Thymus (tissue), 11 donors: ENCODE data around the gene SLC35G3. TPM values are rescaled to one million over a fixed set of nuclear protein-coding genes. Genes with fewer than 3 reads are reported as not detected.

Experiments used
- DNase-seq, 9 donors: peaks; one replicate each; pipeline ENCODE4 v3.0.0-alpha.2; 2013; ENCODE audit warnings: low spot score in 9 of 9, low read depth in 6 of 9, missing footprints in 1 of 9
- H3K27ac ChIP-seq, 2 donors: one replicate each; pipeline ENCODE4 v1.5.1; 2013; ENCODE audit warnings: control low read depth in 1 of 2, low read depth in 1 of 2, low read length in 1 of 2, mild to moderate bottlenecking in 1 of 2, moderate library complexity in 1 of 2
- H3K27me3 ChIP-seq, 2 donors: one replicate each; pipeline ENCODE4 v1.5.1; 2013; ENCODE audit warnings: low read length in 1 of 2; ENCODE audit not compliant: control insufficient read depth in 2 of 2, insufficient read depth in 1 of 2
- H3K36me3 ChIP-seq, 2 donors: one replicate each; pipeline ENCODE4 v1.5.1; 2013; ENCODE audit warnings: low read length in 1 of 2, mild to moderate bottlenecking in 1 of 2, moderate library complexity in 1 of 2; ENCODE audit not compliant: control insufficient read depth in 2 of 2, insufficient read depth in 2 of 2
- H3K4me1 ChIP-seq, 2 donors: one replicate each; pipeline ENCODE4 v1.5.1; 2013; ENCODE audit warnings: low read length in 2 of 2; ENCODE audit not compliant: control insufficient read depth in 2 of 2, insufficient read depth in 2 of 2
- H3K4me3 ChIP-seq, 2 donors: one replicate each; pipeline ENCODE4 v1.5.1; 2013; ENCODE audit warnings: low read length in 2 of 2, control low read depth in 1 of 2, mild to moderate bottlenecking in 1 of 2
- H3K9me3 ChIP-seq, 2 donors: one replicate each; pipeline ENCODE4 v1.5.1; 2013; ENCODE audit warnings: low read length in 1 of 2, mild to moderate bottlenecking in 1 of 2; ENCODE audit not compliant: control insufficient read depth in 2 of 2, insufficient read depth in 1 of 2
- WGBS: extraction: QIAGEN DNeasy Blood & Tissue Kit; methylation state at CpG from one replicate; pipeline ENCODE4 v1.1.7; 2013; 5-methylcytosine and 5-hydroxymethylcytosine counted together
- polyA plus RNA-seq: library from polyadenylated mRNA; stranded (reverse); fragments of 200-250 nt; gene quantifications from one replicate; pipeline ENCODE4 v1.2.3, GENCODE V29; 2013
- total RNA-seq: library from RNA; stranded (reverse); fragments of 120-200 nt; gene quantifications from one replicate; pipeline ENCODE4 v1.2.4, GENCODE V29; 2013
- donor health status: healthy.

Gene SLC35G3
- total and polyA plus RNA-seq, 2 donors: 0.09 TPM; not detected in 1

DNA sequence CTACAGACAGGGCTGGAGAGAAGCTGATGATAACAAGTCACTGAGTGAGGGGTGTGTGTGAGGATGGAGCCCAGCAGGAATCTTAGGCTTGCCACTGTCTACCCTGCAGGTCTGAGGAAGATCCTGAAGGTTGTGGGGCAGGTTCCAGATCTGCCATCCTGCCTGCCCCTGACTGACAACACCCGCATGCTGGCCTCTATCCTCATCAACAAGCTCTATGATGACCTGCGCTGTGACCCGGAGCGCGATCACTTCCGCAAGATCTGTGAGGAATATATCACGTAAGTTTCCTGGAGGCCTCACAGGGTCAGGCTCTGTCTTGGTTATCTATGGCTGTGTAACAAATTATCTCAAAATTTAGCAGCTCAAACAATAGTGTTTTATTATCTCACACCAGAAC lies 30.3 kb downstream of the SLC35G3 start:
- Histone ChIP-seq H3K27ac (no peak overlapping the region), H3K4me3 (no peak overlapping the region), H3K4me1 (peaks cover 10 to 32% of the 10 kb centered on the region in 2 donors), H3K9me3 (no peaks in the 10 kb centered on the region), H3K27me3 (no peaks in the 10 kb centered on the region), H3K36me3 (no peaks in the 10 kb centered on the region)
- WGBS: 97% methylated on average over 7 of the region's 7 CpGs
- no peak for DNase-seq

DNA sequence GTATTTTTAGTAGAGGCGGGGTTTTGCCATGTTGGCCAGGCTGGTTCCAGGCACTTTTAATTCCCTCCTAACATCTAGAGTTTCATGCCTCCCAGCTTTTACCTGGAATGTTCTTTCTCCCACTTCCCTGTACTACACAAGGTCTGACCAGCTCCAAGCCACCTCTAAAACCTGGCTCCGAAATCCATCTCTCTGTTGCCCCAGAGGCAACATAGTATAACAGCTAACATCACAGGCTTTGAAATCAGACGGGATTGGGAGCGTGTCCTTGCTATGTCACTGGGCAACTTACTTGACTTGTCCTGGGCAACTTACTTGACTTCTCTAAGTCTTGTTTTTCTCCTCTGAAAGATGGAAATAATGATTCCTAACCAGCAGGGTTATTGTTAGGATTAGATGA lies 31.4 kb downstream of the SLC35G3 start:
- Histone ChIP-seq H3K27ac (no peak overlapping the region), H3K4me1 (peaks cover 10 to 32% of the 10 kb centered on the region in 2 donors), H3K36me3 (no peaks in the 10 kb centered on the region), H3K27me3 (no peaks in the 10 kb centered on the region), H3K9me3 (no peaks in the 10 kb centered on the region), H3K4me3 (no peak overlapping the region)
- DNase-seq: no peak
- 98% methylated on average over 4 of the region's 4 CpGs for WGBS

DNA sequence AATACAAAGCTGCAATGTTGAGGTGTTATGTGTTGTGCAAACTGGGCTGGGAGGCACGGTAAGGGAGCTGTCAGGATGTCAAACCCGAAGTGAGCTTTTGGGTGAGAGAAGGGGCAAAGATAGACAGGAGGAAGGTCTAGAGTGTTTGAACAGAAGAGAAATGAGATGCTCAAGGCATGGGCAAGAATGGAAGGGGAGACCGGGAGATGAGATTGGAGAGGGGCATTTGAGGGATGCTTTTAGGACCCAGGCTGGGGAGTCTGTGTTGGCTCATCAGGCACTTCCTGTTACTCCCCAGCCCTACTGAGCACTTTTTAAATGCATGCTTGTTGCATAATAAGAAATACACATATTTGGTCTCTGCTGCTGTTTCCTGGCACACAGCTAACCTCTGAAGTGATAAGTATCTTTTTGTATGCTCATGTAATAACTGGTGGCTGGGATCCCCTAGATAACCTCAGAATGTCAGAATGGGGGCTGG lies 32.9 kb downstream of the SLC35G3 start:
- H3K9me3 ChIP-seq: no peaks in the 10 kb centered on the region
- DNase-seq: peak in 1 of 9 donors; percentile 38
- H3K27me3 ChIP-seq: no peaks in the 10 kb centered on the region
- H3K36me3 ChIP-seq: no peaks in the 10 kb centered on the region
- peak overlapping the region in 1 of 2 donors; percentile 70 for H3K27ac ChIP-seq
- H3K4me1 ChIP-seq: peaks cover 10 to 28% of the 10 kb centered on the region in 2 donors
- H3K4me3 ChIP-seq: no peak overlapping the region
- 72% methylated on average over 3 of the region's 3 CpGs for WGBS

DNA sequence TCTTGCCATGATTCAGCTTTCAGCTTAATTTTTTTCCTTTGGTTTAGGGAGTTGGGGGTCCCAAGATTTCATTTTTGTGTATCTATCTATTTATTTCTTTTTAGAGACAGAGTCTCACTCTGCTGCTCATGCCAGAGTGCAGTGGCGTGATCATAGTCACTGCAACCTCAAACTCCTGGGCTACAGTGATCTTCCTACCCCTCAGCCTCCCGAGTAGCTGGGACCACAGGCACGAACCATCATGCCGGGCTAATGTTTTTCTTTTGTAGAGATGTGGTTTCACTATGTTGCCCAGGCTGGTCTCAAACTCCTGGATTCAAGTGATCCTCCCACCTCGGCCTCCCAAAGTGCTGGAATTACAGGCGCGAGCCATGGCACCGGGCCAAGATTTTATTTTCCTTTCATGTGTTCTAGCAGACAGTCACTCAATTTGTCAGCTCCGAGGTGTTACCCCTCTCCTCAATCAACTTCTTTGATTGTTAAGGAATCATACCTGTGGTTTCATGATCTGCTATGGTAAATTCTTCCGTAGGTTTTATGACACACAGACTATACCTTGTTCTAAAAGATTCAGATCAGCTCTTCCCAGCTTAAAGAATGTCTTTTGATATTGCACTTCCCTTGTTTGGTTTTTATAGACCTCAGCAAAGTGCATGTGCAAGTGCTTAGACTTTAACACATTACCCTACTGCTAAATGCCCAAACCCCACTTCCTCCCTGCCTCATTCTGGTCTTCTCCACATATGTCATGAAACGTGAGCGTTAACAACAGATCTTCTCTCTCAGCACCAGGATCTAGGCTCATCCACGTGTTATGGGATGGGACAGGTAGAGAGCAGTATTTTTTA lies 33.6 kb downstream of the SLC35G3 start:
- peak in 4 of 9 donors; percentile 33 to 68 (median 36) for DNase-seq
- Histone ChIP-seq H3K27me3 (no peaks in the 10 kb centered on the region), H3K4me3 (no peak overlapping the region), H3K27ac (peak overlapping the region in 1 of 2 donors; percentile 70), H3K4me1 (peaks cover 10 to 28% of the 10 kb centered on the region in 2 donors), H3K9me3 (no peaks in the 10 kb centered on the region), H3K36me3 (no peaks in the 10 kb centered on the region)
- WGBS: 78% methylated on average over 13 of the region's 13 CpGs

DNA sequence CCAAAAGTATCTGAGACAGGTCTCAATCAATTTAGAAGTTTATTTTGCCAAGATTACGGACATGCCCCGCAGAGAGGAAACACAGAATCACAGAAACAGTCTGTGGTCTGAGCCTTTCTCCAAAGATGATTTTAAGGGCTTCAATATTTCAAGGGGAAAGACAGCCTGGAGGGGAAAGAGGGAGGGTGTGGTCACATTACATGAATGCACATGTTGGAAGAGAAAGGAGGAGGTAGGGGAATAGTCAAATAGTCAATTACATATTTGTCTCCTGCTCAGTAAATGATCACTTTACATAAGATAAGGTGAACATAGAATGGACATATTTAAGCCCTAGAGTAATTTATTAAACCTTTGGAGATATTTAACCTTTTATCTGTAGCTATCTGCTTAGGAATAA lies 34.3 kb downstream of the SLC35G3 start:
- Histone ChIP-seq H3K27ac (no peak overlapping the region), H3K36me3 (no peaks in the 10 kb centered on the region), H3K27me3 (no peaks in the 10 kb centered on the region), H3K4me3 (no peak overlapping the region), H3K4me1 (peaks cover 10 to 23% of the 10 kb centered on the region in 2 donors), H3K9me3 (no peaks in the 10 kb centered on the region)
- no peak for DNase-seq
- 97% methylated on average over 2 of the region's 2 CpGs for WGBS

DNA sequence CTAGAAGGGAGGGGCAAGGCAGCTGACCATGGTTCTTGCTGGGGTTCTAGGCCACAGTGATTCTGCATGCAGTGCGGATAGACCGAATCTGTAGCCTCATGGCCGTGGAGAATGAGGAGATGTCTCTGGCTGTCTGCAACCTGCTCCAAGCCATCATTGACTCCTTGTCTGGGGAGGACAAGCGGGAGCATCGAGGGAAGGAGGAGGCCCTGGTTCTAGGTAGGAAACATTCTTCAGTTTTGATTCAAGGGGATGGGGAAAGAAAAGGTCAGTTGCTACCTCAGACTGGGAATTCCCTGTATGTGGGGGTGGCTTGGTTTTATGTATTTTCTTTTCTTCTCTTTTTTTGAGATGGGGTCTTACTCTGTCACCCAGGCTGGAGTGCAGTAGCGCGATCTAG lies 38.9 kb downstream of the SLC35G3 start:
- WGBS: 96% methylated on average over 7 of the region's 7 CpGs
- no peak overlapping the region for H3K4me3 ChIP-seq
- H3K36me3 ChIP-seq: no peaks in the 10 kb centered on the region
- peaks cover 0 to under 1% of the 10 kb centered on the region in 2 donors for H3K4me1 ChIP-seq
- no peaks in the 10 kb centered on the region for H3K9me3 ChIP-seq
- no peak for DNase-seq
- H3K27ac ChIP-seq: no peak overlapping the region
- no peaks in the 10 kb centered on the region for H3K27me3 ChIP-seq

DNA sequence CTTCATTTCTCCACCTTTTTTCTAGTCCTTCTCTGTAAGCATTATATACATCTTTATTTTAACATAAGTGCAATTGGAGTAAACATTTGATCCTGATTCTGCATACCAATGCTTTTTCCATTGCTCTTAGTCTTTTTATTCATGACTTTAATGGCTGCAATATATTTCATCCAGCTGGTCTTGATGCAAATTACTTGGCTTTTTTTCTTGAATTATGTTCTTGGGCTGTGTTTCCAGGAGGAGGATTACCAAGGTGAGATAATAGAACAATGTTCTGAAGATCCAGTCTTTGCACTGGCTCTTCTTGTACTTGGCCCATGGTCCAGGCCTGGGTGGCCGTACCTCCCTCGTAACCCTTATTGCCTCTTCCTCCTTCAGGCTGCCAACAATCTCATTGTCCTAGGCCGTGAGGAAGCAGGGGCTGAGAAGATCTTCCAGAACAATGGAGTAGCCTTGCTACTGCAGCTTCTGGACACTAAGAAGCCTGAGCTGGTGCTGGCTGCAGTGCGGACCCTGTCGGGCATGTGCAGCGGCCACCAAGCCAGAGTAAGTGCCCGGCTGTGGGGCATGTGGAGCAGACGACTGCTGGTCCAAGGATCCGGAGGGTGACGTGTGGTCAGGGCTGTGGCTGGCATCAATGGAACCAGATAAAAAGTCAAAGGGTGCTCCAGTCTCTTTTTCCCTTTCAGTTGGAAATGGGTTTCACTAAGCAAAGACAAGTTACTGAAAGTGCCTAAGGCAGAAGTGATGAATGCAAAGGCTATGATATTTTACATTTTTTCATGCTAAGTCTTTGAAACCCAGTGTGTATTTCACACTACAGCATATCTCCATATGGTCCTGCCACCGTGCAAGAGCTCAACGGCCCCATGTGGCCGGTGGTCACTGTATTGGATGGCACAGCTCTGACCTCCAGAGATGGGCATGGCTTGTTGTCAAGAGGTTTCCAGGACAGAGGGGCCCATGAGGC lies 39.7 kb downstream of the SLC35G3 start:
- Histone ChIP-seq H3K36me3 (no peaks in the 10 kb centered on the region), H3K27ac (no peak overlapping the region), H3K4me1 (no peaks in the 10 kb centered on the region), H3K9me3 (no peaks in the 10 kb centered on the region), H3K27me3 (no peaks in the 10 kb centered on the region), H3K4me3 (no peak overlapping the region)
- no peak for DNase-seq
- 98% methylated on average over 13 of the region's 13 CpGs for WGBS

DNA sequence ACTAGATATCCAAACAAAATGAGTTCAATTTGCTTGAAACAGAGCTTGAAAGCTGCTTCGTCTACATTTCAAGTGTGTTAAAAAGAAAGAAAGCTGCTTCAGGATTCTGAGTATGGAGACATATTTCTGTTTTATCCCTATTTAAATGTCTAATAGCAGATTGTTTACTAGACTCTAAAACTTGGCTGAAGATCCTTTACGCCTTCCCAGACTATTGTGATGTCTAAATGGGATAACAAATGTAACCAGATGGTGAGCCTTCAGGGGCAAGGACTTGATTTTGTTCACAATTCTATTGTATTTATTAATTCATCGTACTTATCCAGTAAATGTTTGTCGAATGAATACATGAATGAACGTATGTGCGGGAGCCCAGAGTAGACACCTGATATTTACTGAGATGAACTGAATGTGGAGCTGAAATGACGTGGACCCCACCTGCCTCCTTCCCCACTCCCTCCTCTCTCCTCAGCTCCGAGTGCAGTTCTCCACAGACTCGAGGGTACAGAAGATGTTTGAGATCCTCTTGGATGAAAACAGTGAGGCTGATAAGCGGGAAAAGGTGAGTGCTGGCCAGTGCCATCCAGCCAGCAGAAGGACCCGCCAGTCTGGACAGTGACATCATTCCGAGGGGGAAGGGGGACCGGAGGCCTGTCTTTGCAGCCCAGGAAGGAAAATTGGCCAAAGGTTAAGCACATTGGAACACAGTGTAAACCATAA lies 41.6 kb downstream of the SLC35G3 start:
- Histone ChIP-seq H3K4me1 (no peaks in the 10 kb centered on the region), H3K27ac (no peak overlapping the region), H3K27me3 (peaks cover 0 to 6% of the 10 kb centered on the region in 2 donors), H3K4me3 (no peak overlapping the region), H3K9me3 (no peaks in the 10 kb centered on the region), H3K36me3 (no peaks in the 10 kb centered on the region)
- 94% methylated on average over 13 of the region's 13 CpGs for WGBS
- DNase-seq: no peak
